Gastrocnemius medialis (tissue), 4 donors: ENCODE measurements around the gene HIGD2A.

Experiments used
- CTCF ChIP-seq, 5 experiments: fragments of 450-650 bp in 3 of 5; fragments of 200-600 bp in 2 of 5; sonication (generic) in 2 of 5; IDR thresholded peaks in 4 of 5; conservative IDR thresholded peaks in 1 of 5; 1 replicate in 4 of 5; 2 replicates in 1 of 5; pipeline ENCODE4 v1.5.1; 2016 to 2019; ENCODE audit warnings: antibody characterized with exemption in 5 of 5, mild to moderate bottlenecking in 3 of 5, moderate library complexity in 3 of 5
- POLR2A ChIP-seq, 2 donors: fragments of 450-650 bp; IDR thresholded peaks; one replicate each; pipeline ENCODE4 v1.6.1; 2017; ENCODE audit warnings: antibody characterized with exemption in 2 of 2, mild to moderate bottlenecking in 2 of 2, moderate library complexity in 2 of 2

DNA sequence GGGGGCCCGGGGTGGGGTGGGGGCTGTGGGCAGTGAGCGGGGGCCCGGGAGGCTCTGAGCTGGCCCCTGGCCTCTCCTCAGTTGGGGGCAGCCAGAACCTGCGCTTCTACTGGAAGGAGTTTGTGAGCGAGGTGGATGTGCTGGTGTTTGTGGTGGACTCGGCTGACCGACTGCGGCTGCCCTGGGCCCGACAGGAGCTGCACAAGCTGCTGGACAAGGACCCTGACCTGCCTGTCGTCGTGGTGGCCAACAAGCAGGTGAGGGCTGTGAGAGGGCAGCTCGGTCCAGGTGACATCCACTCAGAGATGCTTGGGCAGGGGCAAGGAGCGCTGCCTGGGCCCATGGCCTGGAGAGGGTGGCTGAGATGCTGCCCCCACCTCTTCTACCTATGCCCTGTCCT lies 19.8 kb upstream of the HIGD2A start:
- no peak for TF ChIP-seq CTCF (IDR thresholded peaks at IDR 0.05 in 4 of 5, conservative IDR thresholded peaks at IDR 0.05 in 1 of 5)
- TF ChIP-seq POLR2A (IDR thresholded peaks at IDR 0.05), result no peak
